ENCODE data around the gene PI16. TPM values are rescaled to one million over a fixed set of nuclear protein-coding genes. Genes with fewer than 3 reads are reported as not detected.

Gene PI16
- total RNA-seq, 2 donors from 2014 or later = 1.2 to 2.6 TPM

DNA sequence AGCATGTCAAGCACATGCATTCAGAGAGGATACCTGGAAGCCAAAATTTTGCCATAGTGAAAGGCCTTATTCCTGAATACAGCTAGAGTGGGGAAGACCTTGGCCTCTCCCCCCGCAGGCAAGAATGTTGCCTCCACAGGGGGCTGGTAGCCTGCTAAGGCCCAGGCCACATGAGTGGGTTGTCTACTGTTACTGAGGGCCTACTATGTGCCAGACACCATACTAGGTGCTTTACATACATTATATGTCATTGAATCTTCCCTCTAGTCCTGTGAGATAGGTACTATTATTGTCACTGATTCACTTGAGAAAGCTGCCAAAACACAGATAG is 642 bp upstream of the PI16 start:
- H3K9me3 ChIP-seq = no peaks in the 10 kb centered on the region
- DNase-seq = no peak
- no peak overlapping the region for H3K4me3 ChIP-seq
- no peaks in the 10 kb centered on the region for H3K36me3 ChIP-seq
- no peaks in the 10 kb centered on the region for H3K4me1 ChIP-seq
- no peak overlapping the region for H3K27ac ChIP-seq
- intact Hi-C loops (cut with DNase I) = no loop called here
- TF ChIP-seq CTCF (IDR thresholded peaks at IDR 0.05) = no peak
- no peaks in the 10 kb centered on the region for H3K27me3 ChIP-seq
- no peak overlapping the region for H3K9ac ChIP-seq (ENCODE audit: low read depth in 2 of 2, low read length in 2 of 2)

DNA sequence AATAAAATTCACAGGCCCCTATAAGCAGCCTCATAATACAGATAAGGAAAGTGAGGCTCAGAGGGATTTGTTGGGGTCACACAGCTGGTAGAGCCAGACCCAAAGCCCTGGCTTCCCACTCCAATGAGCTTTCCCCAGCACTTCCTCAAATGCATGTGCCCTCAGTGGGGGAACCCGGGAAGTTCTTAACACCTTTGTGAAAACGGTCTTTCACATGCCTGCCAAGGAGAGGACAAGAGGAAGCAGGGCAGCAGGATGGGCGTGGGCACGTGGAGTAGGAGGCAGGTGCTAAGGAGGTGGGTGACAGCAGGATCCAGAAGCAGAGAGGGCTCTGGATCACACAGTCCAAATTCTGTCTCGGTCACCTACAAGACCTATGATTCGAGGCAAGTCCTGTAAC is 598 bp downstream of the PI16 start:
- no peak for TF ChIP-seq CTCF (IDR thresholded peaks at IDR 0.05)
- Histone ChIP-seq H3K4me1 (no peaks in the 10 kb centered on the region), H3K4me3 (no peak overlapping the region), H3K9me3 (no peaks in the 10 kb centered on the region), H3K36me3 (no peaks in the 10 kb centered on the region), H3K27me3 (no peaks in the 10 kb centered on the region), H3K27ac (no peak overlapping the region), H3K9ac (ENCODE audit: low read depth in 2 of 2, low read length in 2 of 2) (no peak overlapping the region)
- no peak for DNase-seq
- intact Hi-C loops (cut with DNase I) = no loop called here

DNA sequence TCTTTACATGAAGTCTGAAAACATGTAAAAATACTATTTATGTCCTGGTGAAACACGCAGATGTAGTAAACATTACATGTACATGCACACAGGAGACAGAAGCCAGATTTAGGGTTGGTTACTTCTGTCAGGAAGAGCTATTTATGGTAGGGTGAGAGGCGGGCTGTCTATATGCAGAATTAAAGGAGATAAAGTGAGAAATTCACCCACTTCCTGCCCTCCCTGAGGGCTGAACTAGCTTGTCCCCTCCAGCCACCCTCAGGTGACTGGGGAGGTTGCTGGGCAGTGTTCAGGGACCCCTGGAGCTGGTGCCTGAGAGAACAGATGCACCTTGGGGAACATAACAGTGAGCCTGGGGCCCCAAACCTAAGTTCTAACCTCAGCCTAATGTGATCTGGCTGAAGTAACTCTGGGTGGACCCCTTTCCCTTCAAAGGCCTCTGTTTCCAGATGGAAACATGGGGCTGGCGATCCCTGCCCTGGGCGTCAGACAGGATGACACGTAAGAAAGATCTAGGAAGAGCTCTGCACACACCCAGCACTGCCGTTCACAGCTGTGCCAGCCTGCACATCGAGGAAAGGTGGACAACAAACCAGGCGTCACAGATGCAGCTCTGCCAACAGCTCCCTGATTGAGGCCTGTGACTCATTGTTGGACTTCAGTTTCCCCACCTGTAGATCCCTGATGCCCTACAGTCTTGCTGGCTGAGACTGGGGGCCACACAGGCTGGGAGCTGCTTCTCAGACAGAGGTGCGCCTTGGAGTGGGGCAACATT is 1.3 kb downstream of the PI16 start:
- no peaks in the 10 kb centered on the region for H3K4me1 ChIP-seq
- H3K36me3 ChIP-seq = no peaks in the 10 kb centered on the region
- no peak for TF ChIP-seq CTCF (IDR thresholded peaks at IDR 0.05)
- no peak overlapping the region for H3K9ac ChIP-seq (ENCODE audit: low read depth in 2 of 2, low read length in 2 of 2)
- no peaks in the 10 kb centered on the region for H3K9me3 ChIP-seq
- no peaks in the 10 kb centered on the region for H3K27me3 ChIP-seq
- H3K27ac ChIP-seq = no peak overlapping the region
- H3K4me3 ChIP-seq = no peak overlapping the region
- intact Hi-C loops (cut with DNase I) = no loop called here
- DNase-seq = no peak

DNA sequence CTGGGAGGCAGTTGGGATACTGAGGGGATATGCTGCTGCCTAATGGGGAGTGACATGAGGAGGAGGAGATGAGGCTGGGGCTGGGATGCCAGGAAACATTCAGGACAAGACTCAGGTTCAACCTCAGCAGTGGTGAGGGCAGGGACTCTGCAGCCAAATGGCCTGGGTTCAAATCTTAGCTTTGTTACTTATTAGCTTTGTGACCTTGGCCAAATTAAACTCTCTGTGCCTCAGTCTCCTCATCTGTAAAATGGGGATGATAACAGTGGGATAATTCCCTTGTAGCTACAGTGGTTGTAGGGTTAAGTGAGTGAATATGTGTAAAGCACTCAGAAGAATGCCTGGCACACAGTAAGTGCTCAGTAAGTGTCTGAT is 1.9 kb downstream of the PI16 start:
- no peak overlapping the region for H3K9ac ChIP-seq (ENCODE audit: low read depth in 2 of 2, low read length in 2 of 2)

GRCh38 chr6:36957773-36958271 is 3.3 kb downstream of the PI16 start:
- no peak for DNase-seq
- Histone ChIP-seq H3K4me1 (no peaks in the 10 kb centered on the region), H3K9me3 (no peaks in the 10 kb centered on the region), H3K4me3 (no peak overlapping the region), H3K27ac (no peak overlapping the region), H3K9ac (ENCODE audit: low read depth in 2 of 2, low read length in 2 of 2) (no peak overlapping the region), H3K27me3 (no peaks in the 10 kb centered on the region), H3K36me3 (no peaks in the 10 kb centered on the region)
- intact Hi-C loops (cut with DNase I) = no loop called here
- TF ChIP-seq CTCF (IDR thresholded peaks at IDR 0.05) = no peak

More for the DNA sequence above, 1.9 kb downstream of the PI16 start:
- Histone ChIP-seq H3K9me3 (no peaks in the 10 kb centered on the region), H3K36me3 (no peaks in the 10 kb centered on the region), H3K27me3 (no peaks in the 10 kb centered on the region), H3K27ac (no peak overlapping the region), H3K4me1 (no peaks in the 10 kb centered on the region), H3K4me3 (no peak overlapping the region)
- no peak for DNase-seq
- TF ChIP-seq CTCF (IDR thresholded peaks at IDR 0.05) = no peak
- intact Hi-C loops (cut with DNase I) = no loop called here
